Testis (tissue), 3 donors: Measurements from ENCODE around the gene ARHGAP26. TPM values are rescaled to one million over a fixed set of nuclear protein-coding genes. Genes with fewer than 3 reads are reported as not detected.

Source experiments
- DNase-seq: peaks from one replicate; pipeline ENCODE4 v3.0.0-alpha.2; 2019
- H3K27ac ChIP-seq, 2 donors: fragments of 200-600 bp; sonication (generic); one replicate each; pipeline ENCODE4 v1.5.1; 2019
- H3K27me3 ChIP-seq: fragments of 200-600 bp; sonication (generic); one replicate; pipeline ENCODE4 v1.5.1; 2019
- H3K36me3 ChIP-seq: fragments of 200-600 bp; sonication (generic); one replicate; pipeline ENCODE4 v1.5.1; 2017; ENCODE audit warnings: low read depth; ENCODE audit errors: missing control alignments
- H3K4me1 ChIP-seq: fragments of 200-600 bp; sonication (generic); one replicate; pipeline ENCODE4 v1.5.1; 2019
- H3K4me3 ChIP-seq, 2 donors: fragments of 200-600 bp; sonication (generic); one replicate each; pipeline ENCODE4 v1.5.1; 2017 to 2019
- H3K9me3 ChIP-seq: fragments of 200-600 bp; sonication (generic); one replicate; pipeline ENCODE4 v1.5.1; 2017
- CTCF ChIP-seq, 3 experiments: fragments of 450-650 bp in 2 of 3; fragments of 200-600 bp in 1 of 3; sonication (generic) in 1 of 3; IDR thresholded peaks; one replicate each; pipeline ENCODE4 v1.5.1; 2016 to 2019; ENCODE audit warnings: antibody characterized with exemption in 3 of 3, mild to moderate bottlenecking in 2 of 3, moderate library complexity in 1 of 3
- POLR2A ChIP-seq: fragments of 450-650 bp; IDR thresholded peaks from one replicate; pipeline ENCODE4 v1.6.1; 2017; ENCODE audit warnings: antibody characterized with exemption, mild to moderate bottlenecking, moderate library complexity
- WGBS, 2 donors: methylation state at CpG; one replicate each; pipeline ENCODE4 v1.1.5; 2018; 5-methylcytosine and 5-hydroxymethylcytosine counted together
- intact Hi-C: fragments of 100-400 bp; cut with DNase I; formaldehyde crosslinking; loops from one replicate; pipeline ENCODE4 v1.15.1; 2023; ENCODE audit warnings: low total_unique reads
- polyA plus RNA-seq: library from polyadenylated mRNA; stranded (reverse); fragments of 350-450 nt; fragmentation: Illumina TruSeq; extraction: RNeasy Lipid Tissue Mini Kit (QIAGEN cat#74804); gene quantifications from one replicate; pipeline ENCODE4 v1.2.3, GENCODE V29; 2014; ENCODE audit warnings: low read depth, low replicate concordance; ENCODE audit not compliant: insufficient read depth
- total RNA-seq, 2 donors: library from RNA; depleted of rRNA; stranded (reverse); fragments of >200 nt; gene quantifications; one replicate each; pipeline ENCODE4 v1.2.3, GENCODE V29; 2016

ARHGAP26 gene
- total and polyA plus RNA-seq, 3 donors from 2014 or later, result 33.8 to 98.7 (median 95.7) TPM

- intact Hi-C loops, result loop anchor here (10.0 kb wide), 1 partner anchor 822 kb away; no protein-coding TSS in a partner anchor
- Histone ChIP-seq H3K4me3 (no peak overlapping the region), H3K9me3 (no peaks in the 10 kb centered on the region), H3K4me1 (peaks cover 16% of the 10 kb centered on the region), H3K36me3 (no peaks in the 10 kb centered on the region), H3K27ac (peak overlapping the region in 1 of 2 donors; percentile 2), H3K27me3 (no peaks in the 10 kb centered on the region)
- WGBS, 2 donors, result 68 to 75% methylated on average over 3 of the region's 3 CpGs
- DNase-seq, result no peak
- TF ChIP-seq CTCF (IDR thresholded peaks at IDR 0.05) (no peak), POLR2A (no peak)
Observed at GRCh38 chr5:143003328-143003636, 233.1 kb downstream of the ARHGAP26 start.

GRCh38 chr5:143004361-143005145 is 234.4 kb downstream of the ARHGAP26 start:
- intact Hi-C loops, result loop anchor here (10.0 kb wide), 1 partner anchor 820 kb away; no protein-coding TSS in a partner anchor
- 60 to 68% methylated on average over 4 of the region's 4 CpGs for WGBS, 2 donors
- no peak for DNase-seq
- no peaks in the 10 kb centered on the region for H3K27me3 ChIP-seq
- H3K36me3 ChIP-seq, result no peaks in the 10 kb centered on the region
- TF ChIP-seq POLR2A (no peak), CTCF (IDR thresholded peaks at IDR 0.05) (no peak)
- H3K9me3 ChIP-seq, result no peaks in the 10 kb centered on the region
- H3K4me1 ChIP-seq, result peaks cover 16% of the 10 kb centered on the region
- H3K4me3 ChIP-seq, result no peak overlapping the region
- H3K27ac ChIP-seq, result no peak overlapping the region

GRCh38 chr5:143006501-143006900 is 236.3 kb downstream of the ARHGAP26 start:
- Histone ChIP-seq H3K4me1 (peaks cover 22% of the 10 kb centered on the region), H3K27ac (peak overlapping the region in 1 of 2 donors; percentile 25), H3K9me3 (no peaks in the 10 kb centered on the region), H3K4me3 (no peak overlapping the region), H3K36me3 (no peaks in the 10 kb centered on the region), H3K27me3 (no peaks in the 10 kb centered on the region)
- TF ChIP-seq CTCF (IDR thresholded peaks at IDR 0.05), result no peak
- no peak for TF ChIP-seq POLR2A
- DNase-seq, result no peak
- intact Hi-C loops, result loop anchor here (10.0 kb wide), 1 partner anchor 818 kb away; no protein-coding TSS in a partner anchor

GRCh38 chr5:143008032-143008431 is 237.9 kb downstream of the ARHGAP26 start:
- intact Hi-C loops, result loop anchor here (10.0 kb wide), 1 partner anchor 817 kb away; no protein-coding TSS in a partner anchor
- H3K4me3 ChIP-seq, result no peak overlapping the region
- no peaks in the 10 kb centered on the region for H3K9me3 ChIP-seq
- no peaks in the 10 kb centered on the region for H3K27me3 ChIP-seq
- no peaks in the 10 kb centered on the region for H3K36me3 ChIP-seq
- no peak overlapping the region for H3K27ac ChIP-seq
- TF ChIP-seq CTCF (IDR thresholded peaks at IDR 0.05) (no peak), POLR2A (no peak)
- WGBS, 2 donors, result 85 to 92% methylated on average over 2 of the region's 2 CpGs
- peaks cover 17% of the 10 kb centered on the region for H3K4me1 ChIP-seq
- DNase-seq, result no peak
